ENCODE data around the gene EFS. TPM values are rescaled to one million over a fixed set of nuclear protein-coding genes. Genes with fewer than 3 reads are reported as not detected.

EFS gene
- total RNA-seq = not detected

GRCh38 chr14:23365036-23365731, at the start of gene EFS:
EFS (minus strand) TSS chr14:23365172; CDS start chr14:23365025, 147 bp downstream.

GRCh38 chr14:23407516-23408306, 42.7 kb upstream of the EFS start, which contains the start of gene MYH6:
MYH6 (minus strand) TSS chr14:23408273; CDS start chr14:23407223, 1,050 bp downstream.

GRCh38 chr14:23376482-23377197, 11.7 kb upstream of the EFS start, which contains the start of gene CMTM5:
CMTM5 (plus strand) TSS chr14:23377046; CDS start chr14:23377252, 206 bp downstream.

GRCh38 chr14:23372509-23372908, 7.5 kb upstream of the EFS start, which contains the start of gene IL25:
IL25 (plus strand) TSS chr14:23372809.

GRCh38 chr14:23352506-23353432, 12.2 kb downstream of the EFS start, which contains the start of gene SLC22A17:
SLC22A17 (minus strand) TSS chr14:23352887.

GRCh38 chr14:23320584-23321571, 44.1 kb downstream of the EFS start, which contains the start of gene PABPN1:
PABPN1 (plus strand) TSS chr14:23321457; CDS start chr14:23321470, 13 bp downstream.

GRCh38 chr14:23306412-23307145, 58.4 kb downstream of the EFS start, which contains the start of gene BCL2L2:
BCL2L2 (plus strand) TSS chr14:23306833; CDS start chr14:23307768, 935 bp downstream.

Small RNAs within 50 kb of the gene (microRNA-seq; reads per million reads assigned to microRNA genes)
- gene MIR208A (ENCODE audit: borderline microRNAs expressed, borderline replicate concordance) = not detected

Other genes starting within 250 kb of the EFS start
- gene CEBPE, start 245.9 kb downstream of the EFS start, total RNA-seq = 1 to 10 TPM in 1 of 2 experiments, under 1 TPM in 1; 0.96 to 1.0 TPM
- gene SLC7A8, start 181.5 kb downstream of the EFS start, total RNA-seq = under 1 TPM; 0.22 to 0.40 TPM
- gene RNF212B, start 127.2 kb downstream of the EFS start, total RNA-seq = not detected
- gene HOMEZ, start 79.0 kb downstream of the EFS start, total RNA-seq = 10 to 100 TPM; 13.4 to 13.5 TPM
- gene PPP1R3E, start 62.3 kb downstream of the EFS start, total RNA-seq = 10 to 100 TPM; 46.0 to 56.1 TPM
- 1 to 10 TPM; 2.1 to 3.0 TPM for gene BCL2L2, start 58.3 kb downstream of the EFS start, total RNA-seq
- gene PABPN1, start 43.7 kb downstream of the EFS start, total RNA-seq = 100 to 1,000 TPM; 186 to 197 TPM
- gene SLC22A17, start 12.3 kb downstream of the EFS start, total RNA-seq = 1 to 10 TPM; 2.1 to 2.2 TPM
- gene IL25, start 7.6 kb upstream of the EFS start, total RNA-seq = not detected
- not detected for gene CMTM5, start 11.9 kb upstream of the EFS start, total RNA-seq
- not detected for gene MYH6, start 43.1 kb upstream of the EFS start, total RNA-seq
- gene MYH7, start 70.5 kb upstream of the EFS start, total RNA-seq = not detected
- 10 to 100 TPM; 41.3 to 42.3 TPM for gene NGDN, start 104.5 kb upstream of the EFS start, total RNA-seq
- gene ZFHX2, start 186.6 kb upstream of the EFS start, total RNA-seq = under 1 TPM; 0.53 to 0.93 TPM
- gene THTPA, start 191.1 kb upstream of the EFS start, total RNA-seq = 10 to 100 TPM; 10.3 to 13.4 TPM
- gene AP1G2, start 202.6 kb upstream of the EFS start, total RNA-seq = 100 to 1,000 TPM; 299 to 314 TPM
- under 1 TPM; 0.07 to 0.10 TPM for gene JPH4, start 213.6 kb upstream of the EFS start, total RNA-seq